Psoas muscle (tissue), 8 donors: Measurements from ENCODE around the gene HES5. TPM values are rescaled to one million over a fixed set of nuclear protein-coding genes. Genes with fewer than 3 reads are reported as not detected.

ENCODE experiments used
- ATAC-seq, 4 donors: fragments of 200-7000 bp; cut with Tn5 transposase; one replicate each; pipeline ENCODE4 v1.9.1; 2020; ENCODE audit warnings: moderate library complexity in 3 of 4, mild to moderate bottlenecking in 2 of 4
- DNase-seq, 2 donors: peaks; one replicate each; pipeline ENCODE4 v3.0.0-alpha.2; 2020
- H3K27ac ChIP-seq: fragments of 200-600 bp; one replicate; pipeline ENCODE4 v1.8.0; 2022
- H3K27me3 ChIP-seq, 3 donors: fragments of 200-600 bp in 1 of 3; one replicate each; pipeline versions ENCODE4 v1.6.1 to v1.8.0; 2013 to 2022; ENCODE audit warnings: low read length in 2 of 3, mild to moderate bottlenecking in 2 of 3, moderate library complexity in 1 of 3; ENCODE audit not compliant: insufficient read depth in 3 of 3
- H3K36me3 ChIP-seq, 2 donors: fragments of 200-600 bp in 1 of 2; one replicate each; pipeline versions ENCODE4 v1.6.1 to v1.8.0; 2013 to 2022; ENCODE audit warnings: low read depth in 1 of 2, mild to moderate bottlenecking in 1 of 2, moderate library complexity in 1 of 2; ENCODE audit not compliant: insufficient read depth in 1 of 2
- H3K4me1 ChIP-seq: fragments of 200-600 bp; one replicate; pipeline ENCODE4 v1.8.0; 2022
- H3K4me3 ChIP-seq: fragments of 200-600 bp; one replicate; pipeline ENCODE4 v1.8.0; 2022; ENCODE audit warnings: mild to moderate bottlenecking
- H3K9me3 ChIP-seq: fragments of 200-600 bp; one replicate; pipeline ENCODE4 v1.8.0; 2022
- WGBS, 3 donors: extraction: QIAGEN DNeasy Blood & Tissue Kit; methylation state at CpG; one replicate each; pipeline versions ENCODE4 v1.1.6 to v1.1.7; 2013; 5-methylcytosine and 5-hydroxymethylcytosine counted together
- intact Hi-C, 2 donors: fragments of 100-400 bp; cut with DNase I; formaldehyde crosslinking; loops; one replicate each; pipeline versions ENCODE4 v1.11.0 to v1.14.2; 2022
- polyA plus RNA-seq, 3 donors: library from polyadenylated mRNA; stranded (reverse); fragments of 200-250 nt; gene quantifications; one replicate each; pipeline ENCODE4 v1.2.3, GENCODE V29; 2013
- total RNA-seq, 4 donors: library from RNA; stranded (reverse); fragmentation: NEBNext Ultra II Directional in 2 of 4; extraction: Animal tissue kit (Norgen Biotek cat#: 25700) in 2 of 4; gene quantifications; one replicate each; pipeline versions ENCODE4 v1.2.1 to v1.2.4, GENCODE V29; 2021 to 2023
- TF ChIP-seq, protein P1 (sequence below): fragments of 200-600 bp; IDR thresholded peaks from one replicate; pipeline ENCODE4 v1.8.0; 2022; ENCODE audit warnings: antibody characterized with exemption
- donor health status: healthy with polysubstance abuse.
- donor health status: DM: no; HTN: no; CAD: no; lungs with moderate emphysema.
- donor health status: Bipolar disorder and iron deficiency.
- donor health status: healthy.
- donor health status: DM: yes; HTN: yes; CAD: no.
- donor health status: DM: no; HTN: no; CAD: no.
- donor health status: DM: no; HTN: no; CAD: no.
- donor health status: DM: yes; HTN: yes; CAD: no.

Gene HES5
- total and polyA plus RNA-seq, 7 donors, result 0.13 to 0.77 (median 0.28) TPM; not detected in 1

DNA sequence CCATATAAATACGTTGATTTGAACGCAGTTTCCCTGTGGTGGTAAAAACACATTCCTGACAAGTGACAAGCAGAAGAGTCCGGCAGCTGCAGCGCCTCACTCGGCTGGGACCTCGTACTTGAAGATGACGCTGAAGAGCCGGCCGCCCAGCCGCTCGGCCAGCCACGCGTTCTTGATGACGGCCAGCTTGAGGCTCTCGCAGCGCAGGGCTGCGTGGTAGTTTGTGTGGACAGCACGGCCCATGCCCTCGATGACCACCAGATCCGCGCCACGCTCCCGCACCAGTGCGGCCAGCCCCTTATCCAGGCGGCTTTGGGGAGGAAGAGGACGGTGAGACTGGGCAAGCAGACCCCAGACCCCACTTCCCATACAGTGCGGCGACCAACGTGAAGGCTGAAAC lies 21.3 kb downstream of the HES5 start:
- TF ChIP-seq, protein P1, sequence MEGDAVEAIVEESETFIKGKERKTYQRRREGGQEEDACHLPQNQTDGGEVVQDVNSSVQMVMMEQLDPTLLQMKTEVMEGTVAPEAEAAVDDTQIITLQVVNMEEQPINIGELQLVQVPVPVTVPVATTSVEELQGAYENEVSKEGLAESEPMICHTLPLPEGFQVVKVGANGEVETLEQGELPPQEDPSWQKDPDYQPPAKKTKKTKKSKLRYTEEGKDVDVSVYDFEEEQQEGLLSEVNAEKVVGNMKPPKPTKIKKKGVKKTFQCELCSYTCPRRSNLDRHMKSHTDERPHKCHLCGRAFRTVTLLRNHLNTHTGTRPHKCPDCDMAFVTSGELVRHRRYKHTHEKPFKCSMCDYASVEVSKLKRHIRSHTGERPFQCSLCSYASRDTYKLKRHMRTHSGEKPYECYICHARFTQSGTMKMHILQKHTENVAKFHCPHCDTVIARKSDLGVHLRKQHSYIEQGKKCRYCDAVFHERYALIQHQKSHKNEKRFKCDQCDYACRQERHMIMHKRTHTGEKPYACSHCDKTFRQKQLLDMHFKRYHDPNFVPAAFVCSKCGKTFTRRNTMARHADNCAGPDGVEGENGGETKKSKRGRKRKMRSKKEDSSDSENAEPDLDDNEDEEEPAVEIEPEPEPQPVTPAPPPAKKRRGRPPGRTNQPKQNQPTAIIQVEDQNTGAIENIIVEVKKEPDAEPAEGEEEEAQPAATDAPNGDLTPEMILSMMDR, result no peak
- H3K4me1 ChIP-seq, result no peaks in the 10 kb centered on the region
- no peak overlapping the region for H3K4me3 ChIP-seq
- peaks cover 0 to 17% (median 6%) of the 10 kb centered on the region in 3 donors for H3K27me3 ChIP-seq
- WGBS, 3 donors, result 92 to 94% (median 92%) methylated on average over 26 to 29 of the region's 29 CpGs
- H3K9me3 ChIP-seq, result no peaks in the 10 kb centered on the region
- DNase-seq, result no peak
- H3K27ac ChIP-seq, result no peak overlapping the region
- intact Hi-C loops, result no loop called here
- peaks cover 30 to 63% of the 10 kb centered on the region in 2 donors for H3K36me3 ChIP-seq
- ATAC-seq, result no peak

DNA sequence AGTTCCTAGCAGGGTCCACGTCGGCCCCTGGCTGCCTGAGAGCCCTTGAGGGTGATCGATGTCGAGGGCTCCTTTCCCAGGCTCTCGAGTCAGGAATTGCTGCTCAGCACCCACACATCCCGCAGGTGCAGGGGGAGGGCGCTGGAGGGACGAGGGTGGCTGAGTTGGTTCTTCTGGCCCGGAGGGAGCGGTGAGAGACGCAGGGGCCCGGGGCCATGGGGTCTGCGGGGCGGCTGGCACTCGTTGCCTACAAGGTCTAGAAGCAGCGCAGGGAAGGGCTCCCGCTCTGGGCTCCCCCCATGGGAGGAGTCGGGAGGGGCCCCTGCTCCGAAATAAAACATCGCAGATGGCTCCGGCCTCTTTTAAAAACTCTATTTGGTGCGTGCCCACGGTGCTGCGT lies 21.9 kb downstream of the HES5 start:
- intact Hi-C loops, result no loop called here
- no peaks in the 10 kb centered on the region for H3K9me3 ChIP-seq
- DNase-seq (no peak), ATAC-seq (no peak)
- WGBS, 3 donors, result 87% methylated on average over 24 of the region's 24 CpGs
- peaks cover 26 to 58% of the 10 kb centered on the region in 2 donors for H3K36me3 ChIP-seq
- H3K27me3 ChIP-seq, result peaks cover 0 to 22% (median 6%) of the 10 kb centered on the region in 3 donors
- H3K4me3 ChIP-seq, result no peak overlapping the region
- no peaks in the 10 kb centered on the region for H3K4me1 ChIP-seq
- no peak overlapping the region for H3K27ac ChIP-seq
- TF ChIP-seq, protein P1, result no peak

DNA sequence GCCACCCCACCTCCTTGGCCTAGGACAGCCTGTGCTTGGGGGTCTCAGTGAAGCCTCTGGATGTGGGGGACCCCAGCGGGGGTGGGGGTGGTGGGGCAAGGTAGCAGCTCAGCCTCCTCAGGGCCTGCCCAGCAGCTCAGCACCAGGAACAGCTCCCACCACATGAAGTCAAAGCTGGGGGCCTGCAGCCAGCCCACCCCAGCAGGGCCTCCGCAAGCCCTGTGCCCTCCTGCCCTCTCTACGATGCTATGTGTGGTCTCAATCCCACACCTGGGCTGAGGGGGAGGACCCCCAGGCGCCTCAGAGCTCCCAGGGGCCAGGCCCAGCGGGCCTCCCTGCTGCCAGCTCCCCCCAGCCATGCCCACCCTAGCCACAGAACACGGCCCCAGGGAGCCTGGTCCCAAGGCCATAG lies 22.3 kb downstream of the HES5 start:
- TF ChIP-seq, protein P1, result no peak
- intact Hi-C loops, result no loop called here
- peaks cover 0 to 26% (median 6%) of the 10 kb centered on the region in 3 donors for H3K27me3 ChIP-seq
- H3K9me3 ChIP-seq, result no peaks in the 10 kb centered on the region
- no peak overlapping the region for H3K4me3 ChIP-seq
- no peak overlapping the region for H3K27ac ChIP-seq
- H3K36me3 ChIP-seq, result peaks cover 26 to 53% of the 10 kb centered on the region in 2 donors
- DNase-seq (no peak), ATAC-seq (no peak)
- WGBS, 3 donors, result 86 to 93% (median 89%) methylated on average over 6 of the region's 6 CpGs
- H3K4me1 ChIP-seq, result no peaks in the 10 kb centered on the region

DNA sequence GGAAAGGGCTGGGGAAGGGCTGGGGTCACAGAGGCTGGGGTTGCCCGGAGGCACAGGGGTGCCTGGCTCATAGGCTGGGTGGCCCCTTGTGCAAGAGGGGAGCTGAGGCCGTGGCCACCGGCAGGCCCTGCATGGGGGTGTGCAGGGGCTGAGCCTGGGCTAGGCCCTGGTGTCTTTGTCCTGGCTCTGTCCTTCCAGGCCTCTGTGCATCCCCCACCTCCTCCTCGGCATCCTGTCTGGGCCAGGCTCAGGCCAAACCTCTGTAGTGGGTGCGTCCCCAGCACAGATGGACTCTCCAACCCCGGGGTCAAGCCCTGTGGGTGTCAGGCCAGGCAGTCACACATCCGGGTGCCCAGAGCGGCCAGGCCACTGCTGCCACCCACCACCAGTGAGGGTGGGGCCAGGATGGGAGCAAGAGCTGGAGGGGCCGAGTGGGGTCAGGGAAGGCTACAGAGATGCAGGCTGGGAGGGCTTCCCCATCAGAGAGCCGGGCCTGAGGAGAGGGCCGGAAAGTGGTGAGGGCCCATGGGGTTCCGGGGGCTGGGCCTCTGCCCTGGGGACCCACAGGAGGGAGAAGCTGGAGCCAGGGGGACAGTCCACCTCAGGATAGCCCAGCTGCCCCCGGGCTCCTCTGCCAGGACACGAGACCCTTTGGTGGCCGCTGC lies 23.0 kb downstream of the HES5 start:
- intact Hi-C loops, result no loop called here
- Histone ChIP-seq H3K4me3 (no peak overlapping the region), H3K27ac (no peak overlapping the region), H3K4me1 (no peaks in the 10 kb centered on the region), H3K27me3 (peaks cover 0 to 33% (median 9%) of the 10 kb centered on the region in 3 donors), H3K36me3 (peaks cover 20 to 46% of the 10 kb centered on the region in 2 donors), H3K9me3 (no peaks in the 10 kb centered on the region)
- DNase-seq (no peak), ATAC-seq (peak in 3 of 4 donors; percentile 9 to 18 (median 16))
- 45 to 52% (median 45%) methylated on average over 10 to 15 of the region's 15 CpGs for WGBS, 3 donors
- TF ChIP-seq, protein P1, result no peak
